Karpas-422 (cell line): Measurements from ENCODE around the gene CNST. TPM values are rescaled to one million over a fixed set of nuclear protein-coding genes. Genes with fewer than 3 reads are reported as not detected.

ENCODE experiments used
- DNase-seq: peaks from one replicate; pipeline ENCODE4 v3.0.0-alpha.2; 2015
- H2AFZ ChIP-seq: fragments of 200-600 bp; sonication (generic); 2 replicates; pipeline ENCODE4 v1.6.1; 2014; ENCODE audit warnings: antibody characterized with exemption, low read length, mixed read lengths
- H3K27ac ChIP-seq: fragments of 200-600 bp; sonication (generic); 2 replicates; pipeline ENCODE4 v1.5.1; 2014; ENCODE audit warnings: mild to moderate bottlenecking, low read length, moderate library complexity
- H3K27me3 ChIP-seq: fragments of 200-600 bp; sonication (generic); 2 replicates; pipeline ENCODE4 v1.6.1; 2014; ENCODE audit warnings: low read length, mixed read lengths
- H3K36me3 ChIP-seq: fragments of 200-600 bp; sonication (generic); 2 replicates; pipeline ENCODE4 v1.6.1; 2014; ENCODE audit warnings: low read length, mixed read lengths; ENCODE audit not compliant: insufficient read depth
- H3K4me1 ChIP-seq: fragments of 200-600 bp; sonication (generic); 2 replicates; pipeline ENCODE4 v1.6.1; 2014; ENCODE audit warnings: mild to moderate bottlenecking, low read length, mixed read lengths
- H3K4me2 ChIP-seq: fragments of 200-600 bp; sonication (generic); 2 replicates; pipeline ENCODE4 v1.6.1; 2014; ENCODE audit warnings: low read length, low read depth, mild to moderate bottlenecking; ENCODE audit not compliant: poor library complexity, severe bottlenecking
- H3K4me3 ChIP-seq: fragments of 200-600 bp; sonication (generic); 2 replicates; pipeline ENCODE4 v1.5.1; 2014; ENCODE audit warnings: mild to moderate bottlenecking, antibody characterized with exemption, low read length, mixed read lengths
- H3K79me2 ChIP-seq: fragments of 200-600 bp; sonication (generic); 2 replicates; pipeline ENCODE4 v1.6.1; 2014; ENCODE audit warnings: mild to moderate bottlenecking, low read length, mixed read lengths
- H3K9ac ChIP-seq: fragments of 200-600 bp; sonication (generic); 2 replicates; pipeline ENCODE4 v1.6.0; 2014; ENCODE audit warnings: low read length
- H3K9me2 ChIP-seq: fragments of 200-600 bp; sonication (generic), shearing (Covaris generic); replicated peaks from 2 replicates; pipeline ENCODE4 v1.6.0; 2014; ENCODE audit warnings: mild to moderate bottlenecking, low read length, moderate library complexity; ENCODE audit not compliant: insufficient read depth
- H3K9me3 ChIP-seq: fragments of 300-700, 200-600 bp; sonication (generic); 2 replicates; pipeline ENCODE4 v1.6.1; 2014; ENCODE audit warnings: low read length, mixed read lengths
- H4K20me1 ChIP-seq: fragments of 200-600 bp; sonication (generic); 2 replicates; pipeline ENCODE4 v1.6.1; 2014; ENCODE audit warnings: mild to moderate bottlenecking, antibody characterized with exemption, low read length, low read depth; ENCODE audit not compliant: insufficient read depth
- total RNA-seq: library from RNA; depleted of rRNA; stranded (reverse); fragments of >200 nt; shearing (Covaris generic); gene quantifications from 2 replicates; pipeline ENCODE4 v1.2.3, GENCODE V29; 2014; ENCODE audit warnings: low replicate concordance

CNST gene
- total RNA-seq, 1 experiment from 2014 or later: 29.7 TPM

DNA sequence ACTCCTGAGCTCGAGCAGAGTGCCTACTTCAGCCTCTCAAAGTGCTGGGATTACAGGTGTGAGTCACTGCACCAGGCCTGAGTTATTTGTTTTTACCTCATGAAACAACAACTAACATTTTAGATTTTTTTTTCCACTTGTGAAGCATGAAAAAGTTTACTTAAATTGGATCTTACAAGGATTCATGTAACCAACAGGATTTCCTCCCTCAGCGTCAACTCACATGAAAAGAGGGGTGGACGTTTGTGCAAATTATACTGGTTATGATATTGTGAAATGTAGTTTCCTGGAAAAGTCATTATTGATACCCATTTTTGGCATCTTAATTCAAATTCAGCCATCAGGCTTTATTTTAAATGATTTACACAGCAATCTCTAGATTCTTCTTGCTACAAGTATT is 6.5 kb downstream of the CNST start:
- Histone ChIP-seq H3K9ac (no peak overlapping the region), H3K9me2 (no peaks in the 10 kb centered on the region), H3K36me3 (no peaks in the 10 kb centered on the region; the same call in 1 of the 2 replicates), H2AFZ (no peak overlapping the region), H3K4me1 (peaks cover 76% of the 10 kb centered on the region), H3K27me3 (no peaks in the 10 kb centered on the region), H3K4me3 (no peak overlapping the region), H3K27ac (peak overlapping the region; percentile 78), H3K9me3 (no peaks in the 10 kb centered on the region), H4K20me1 (no peaks in the 10 kb centered on the region), H3K4me2 (peak overlapping the region; percentile 6), H3K79me2 (peaks cover 97% of the 10 kb centered on the region)
- DNase-seq: no peak

DNA sequence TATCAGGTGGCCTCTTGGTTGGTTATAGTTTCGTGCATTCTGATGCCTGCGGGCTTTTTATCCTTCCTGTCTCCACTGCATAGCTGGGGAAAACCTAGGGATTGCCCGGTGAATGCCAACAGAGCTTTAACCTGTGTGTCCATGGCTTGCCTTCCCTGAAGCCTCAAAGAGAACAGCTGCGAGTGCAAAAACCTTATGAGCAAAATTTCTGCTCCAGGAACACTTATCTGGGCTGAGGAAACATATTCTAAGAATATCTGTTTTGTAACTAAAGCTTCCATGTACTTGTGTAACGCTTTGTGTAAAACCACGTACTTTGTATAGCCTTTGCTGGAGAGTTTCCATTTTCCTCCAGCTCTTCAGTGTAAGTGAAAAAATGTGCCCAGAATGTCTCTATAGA is 7.2 kb downstream of the CNST start:
- H3K4me3 ChIP-seq: no peak overlapping the region
- H2AFZ ChIP-seq: no peak overlapping the region
- peaks cover 76% of the 10 kb centered on the region for H3K4me1 ChIP-seq
- H3K4me2 ChIP-seq: peak overlapping the region; percentile 6
- no peaks in the 10 kb centered on the region for H3K9me2 ChIP-seq
- H3K9me3 ChIP-seq: no peaks in the 10 kb centered on the region
- H3K79me2 ChIP-seq: peaks cover 97% of the 10 kb centered on the region
- DNase-seq: no peak
- peak overlapping the region; percentile 78 for H3K27ac ChIP-seq
- no peaks in the 10 kb centered on the region; the same call in 1 of the 2 replicates for H3K36me3 ChIP-seq
- no peaks in the 10 kb centered on the region for H3K27me3 ChIP-seq
- no peak overlapping the region for H3K9ac ChIP-seq
- H4K20me1 ChIP-seq: no peaks in the 10 kb centered on the region

DNA sequence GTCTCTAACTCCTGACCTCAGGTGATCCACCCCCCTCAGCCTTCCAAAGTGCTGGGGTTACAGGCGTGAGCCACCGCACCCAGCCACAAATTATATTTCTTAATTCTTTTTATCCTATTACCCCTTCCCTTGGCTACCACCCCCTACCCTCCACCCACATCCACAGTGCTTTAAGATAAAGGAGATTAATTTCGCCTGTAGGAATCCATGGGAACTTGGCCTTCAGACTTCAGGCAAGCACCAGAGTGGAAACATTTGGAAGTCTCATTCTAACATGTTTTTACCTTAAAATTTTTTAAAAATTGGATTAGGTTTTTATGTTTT is 10.4 kb downstream of the CNST start:
- no peak for DNase-seq
- H3K9ac ChIP-seq: peak overlapping the region; percentile 10; the same call in 1 of the 2 replicates
- H4K20me1 ChIP-seq: no peaks in the 10 kb centered on the region; the same call in 1 of the 2 replicates
- H3K4me3 ChIP-seq: peak overlapping the region; percentile 17; the same call in 1 of the 2 replicates
- no peaks in the 10 kb centered on the region for H3K9me3 ChIP-seq
- H3K27me3 ChIP-seq: no peaks in the 10 kb centered on the region
- no peaks in the 10 kb centered on the region; the same call in 1 of the 2 replicates for H3K36me3 ChIP-seq
- H3K4me2 ChIP-seq: peak overlapping the region; percentile 95
- H3K79me2 ChIP-seq: peaks cover 97% of the 10 kb centered on the region
- no peaks in the 10 kb centered on the region for H3K9me2 ChIP-seq
- no peak overlapping the region for H2AFZ ChIP-seq
- peak overlapping the region; percentile 95 for H3K27ac ChIP-seq
- H3K4me1 ChIP-seq: peaks cover 72% of the 10 kb centered on the region

DNA sequence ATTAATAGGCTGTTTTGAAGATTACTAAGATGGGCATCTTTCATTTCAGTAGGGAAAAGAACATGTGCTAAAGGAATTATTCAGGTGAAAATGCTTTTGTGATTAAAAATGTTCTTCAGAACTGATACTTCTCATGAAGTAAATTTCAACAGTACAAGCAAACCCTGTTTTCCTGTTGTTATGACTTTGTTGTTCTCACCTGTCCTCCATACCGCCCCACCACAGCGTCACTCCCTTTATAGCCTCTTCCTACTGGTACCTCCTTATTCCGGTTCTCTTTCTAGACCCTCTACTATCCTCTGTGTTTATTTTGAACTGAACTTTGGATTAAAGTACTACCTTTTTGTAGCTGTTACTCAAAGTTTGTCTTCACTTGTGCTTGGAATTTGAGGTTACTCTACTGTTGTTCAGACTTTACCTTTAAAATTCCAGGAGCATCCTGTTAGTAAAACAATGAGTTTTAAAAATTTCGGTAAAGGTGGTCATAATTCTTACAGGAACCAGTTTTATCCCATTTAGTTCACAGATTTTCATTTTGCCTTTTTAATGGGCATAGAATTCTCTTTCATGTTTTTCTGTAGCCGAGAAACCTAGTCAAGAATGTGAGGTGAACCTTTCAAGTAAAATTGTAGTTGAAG is 10.9 kb downstream of the CNST start:
- peak overlapping the region; percentile 10 for H3K9ac ChIP-seq
- no peaks in the 10 kb centered on the region for H3K9me3 ChIP-seq
- peak overlapping the region; percentile 17; the same call in 1 of the 2 replicates for H3K4me3 ChIP-seq
- no peaks in the 10 kb centered on the region for H3K9me2 ChIP-seq
- peaks cover 68% of the 10 kb centered on the region for H3K4me1 ChIP-seq
- peaks cover 97% of the 10 kb centered on the region for H3K79me2 ChIP-seq
- no peak overlapping the region for H2AFZ ChIP-seq
- no peak for DNase-seq
- no peaks in the 10 kb centered on the region; the same call in 1 of the 2 replicates for H4K20me1 ChIP-seq
- peak overlapping the region; percentile 95 for H3K27ac ChIP-seq
- H3K36me3 ChIP-seq: no peaks in the 10 kb centered on the region; the same call in 1 of the 2 replicates
- no peaks in the 10 kb centered on the region for H3K27me3 ChIP-seq
- H3K4me2 ChIP-seq: peak overlapping the region; percentile 95

DNA sequence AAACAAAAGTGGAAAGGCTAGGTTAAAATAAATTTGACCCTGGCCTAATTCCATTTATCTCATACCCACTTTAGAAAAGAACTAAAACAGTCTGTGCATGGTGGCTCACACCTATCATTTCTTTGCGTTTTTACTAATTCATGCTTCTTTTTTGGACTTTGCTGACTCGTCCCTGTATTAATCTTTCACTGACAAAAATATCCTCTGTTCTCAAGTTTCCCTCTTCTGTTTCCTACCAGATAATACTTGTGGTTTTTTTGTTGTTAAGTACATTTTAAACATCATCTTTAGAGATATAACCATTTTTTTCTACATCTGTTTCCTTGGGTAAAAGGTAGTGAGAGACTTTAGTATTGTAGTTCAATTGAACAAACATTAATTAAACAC is 11.5 kb downstream of the CNST start:
- Histone ChIP-seq H3K9me2 (no peaks in the 10 kb centered on the region), H4K20me1 (no peaks in the 10 kb centered on the region; the same call in 1 of the 2 replicates), H2AFZ (no peak overlapping the region), H3K4me1 (peaks cover 63% of the 10 kb centered on the region), H3K27ac (peak overlapping the region; percentile 95), H3K9me3 (no peaks in the 10 kb centered on the region), H3K79me2 (peaks cover 97% of the 10 kb centered on the region), H3K9ac (peak overlapping the region; percentile 10), H3K4me3 (peak overlapping the region; percentile 17; the same call in 1 of the 2 replicates), H3K36me3 (peaks cover 3% of the 10 kb centered on the region; the same call in 1 of the 2 replicates), H3K27me3 (no peaks in the 10 kb centered on the region), H3K4me2 (peak overlapping the region; percentile 95)
- no peak for DNase-seq

DNA sequence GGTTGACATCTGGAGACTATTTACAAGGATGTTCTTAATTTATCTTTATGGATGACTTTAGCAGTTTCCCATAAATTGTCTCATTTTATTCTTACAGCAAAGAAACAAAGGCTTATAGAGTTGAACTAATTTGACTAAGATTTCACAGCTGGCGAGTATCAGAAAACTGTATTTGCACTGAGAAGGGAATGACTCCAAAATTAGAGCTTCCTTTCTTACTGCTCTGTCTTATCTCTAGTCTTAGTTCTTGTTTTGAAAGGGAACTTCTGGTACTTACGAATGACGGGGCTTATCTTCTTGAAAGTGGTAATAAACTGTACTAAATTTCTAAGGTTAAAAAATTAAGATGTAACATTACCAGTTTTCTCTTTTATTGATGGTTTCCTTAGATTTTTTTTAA is 13.6 kb downstream of the CNST start:
- Histone ChIP-seq H3K27me3 (no peaks in the 10 kb centered on the region), H4K20me1 (no peaks in the 10 kb centered on the region; the same call in 1 of the 2 replicates), H3K4me3 (peak overlapping the region; percentile 53), H3K4me2 (peak overlapping the region; percentile 95), H3K79me2 (peaks cover 99% of the 10 kb centered on the region), H3K4me1 (peaks cover 58% of the 10 kb centered on the region), H3K9me3 (no peaks in the 10 kb centered on the region), H3K9me2 (no peaks in the 10 kb centered on the region), H2AFZ (no peak overlapping the region), H3K27ac (peak overlapping the region; percentile 95), H3K9ac (peak overlapping the region; percentile 41), H3K36me3 (peaks cover 19% of the 10 kb centered on the region; the same call in 1 of the 2 replicates)
- DNase-seq: peak; percentile 76

DNA sequence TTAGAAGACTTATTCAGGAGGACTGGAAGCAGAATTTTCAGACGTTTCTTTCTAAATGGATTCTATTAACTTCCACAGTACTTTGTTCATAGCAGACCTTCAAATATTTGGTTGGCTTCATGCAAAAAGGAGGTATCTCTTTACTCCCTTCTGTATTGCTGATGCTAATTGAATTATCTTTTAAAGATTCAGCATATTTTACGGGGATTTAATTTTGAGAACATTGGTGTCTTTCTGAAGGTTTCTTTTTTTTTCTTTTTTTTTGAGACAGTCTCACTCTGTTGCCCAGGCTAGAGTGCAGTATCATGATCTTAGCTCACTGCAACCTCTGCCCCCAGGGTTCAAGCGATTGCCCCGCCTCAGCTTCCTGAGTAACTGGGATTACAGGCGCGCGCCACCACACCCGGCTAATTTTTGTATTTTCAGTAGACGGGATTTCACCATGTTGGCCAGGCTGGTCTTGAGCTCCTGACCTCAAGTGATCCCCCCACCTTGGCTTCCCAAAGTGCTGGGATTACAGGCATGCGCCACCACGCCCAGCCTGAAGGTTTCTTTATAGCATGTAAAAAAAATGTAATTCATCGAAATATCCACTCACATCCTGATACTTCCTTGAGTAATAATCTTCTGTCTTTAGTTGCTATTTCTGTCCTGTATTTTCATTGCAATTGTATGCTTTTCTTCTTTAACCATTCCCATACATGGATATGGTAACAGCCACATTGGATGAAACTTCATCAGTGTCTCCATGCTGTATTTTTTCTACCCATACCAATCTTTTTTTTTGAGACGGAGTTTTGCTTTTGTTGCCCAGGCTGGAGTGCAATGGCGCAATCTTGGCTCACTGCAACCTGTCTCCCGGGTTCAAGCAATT is 14.5 kb downstream of the CNST start:
- Histone ChIP-seq H3K4me3 (peak overlapping the region; percentile 53), H3K27me3 (no peaks in the 10 kb centered on the region), H3K4me1 (peaks cover 58% of the 10 kb centered on the region), H3K36me3 (peaks cover 23% of the 10 kb centered on the region; the same call in 1 of the 2 replicates), H3K9ac (peak overlapping the region; percentile 41), H3K9me2 (no peaks in the 10 kb centered on the region), H3K9me3 (no peaks in the 10 kb centered on the region), H3K27ac (peak overlapping the region; percentile 95), H3K4me2 (peak overlapping the region; percentile 95), H3K79me2 (peaks cover 99% of the 10 kb centered on the region), H2AFZ (no peak overlapping the region), H4K20me1 (no peaks in the 10 kb centered on the region; the same call in 1 of the 2 replicates)
- no peak for DNase-seq
